Activated CD8-positive, alpha-beta T cell treated with anti-CD3 and anti-CD28 coated beads for 36 hours (primary cell): ENCODE results near the gene ADD1. TPM values are rescaled to one million over a fixed set of nuclear protein-coding genes. Genes with fewer than 3 reads are reported as not detected.

Experiments
- ATAC-seq: fragments of 200-7000 bp; cut with Tn5 transposase; one replicate; pipeline ENCODE4 v1.10.0; 2021; ENCODE audit warnings: mild to moderate bottlenecking, moderate library complexity
- CTCF ChIA-PET: fragments of 350-600 bp; sonication (Branson Sonifier 250); formaldehyde crosslinking; loops from one replicate; lab custom pipeline; 2021; ENCODE audit warnings: antibody characterized with exemption; lab: Charles Lee
- POLR2A ChIA-PET: fragments of 350-600 bp; sonication (Branson Sonifier 250); formaldehyde crosslinking; loops from one replicate; lab custom pipeline; 2021; ENCODE audit warnings: antibody characterized with exemption; lab: Charles Lee
- DNase-seq: peaks from one replicate; pipeline ENCODE4 v3.0.0-alpha.2; 2020
- H3K27ac Mint-ChIP-seq: one replicate; pipeline ENCODE4 v1.8.0; 2021; ENCODE audit warnings: mild to moderate bottlenecking, mixed read lengths
- H3K27me3 Mint-ChIP-seq: one replicate; pipeline ENCODE4 v1.8.0; 2021; ENCODE audit warnings: mixed read lengths
- H3K36me3 Mint-ChIP-seq: one replicate; pipeline ENCODE4 v1.8.0; 2021; ENCODE audit warnings: low read depth, mixed read lengths
- H3K4me1 Mint-ChIP-seq: one replicate; pipeline ENCODE4 v1.8.0; 2021; ENCODE audit warnings: low read depth, mixed read lengths
- H3K4me3 Mint-ChIP-seq: one replicate; pipeline ENCODE4 v1.8.0; 2021; ENCODE audit warnings: mild to moderate bottlenecking, moderate library complexity, mixed read lengths
- H3K9me3 Mint-ChIP-seq: one replicate; pipeline ENCODE4 v1.8.0; 2021; ENCODE audit warnings: mixed read lengths
- intact Hi-C: fragments of 100-400 bp; cut with micrococcal nuclease; formaldehyde crosslinking; loops from one replicate; pipeline ENCODE4 v1.10.0; 2022
- total RNA-seq, 2 experiments: library from RNA; stranded (reverse); gene quantifications; one replicate each; pipeline ENCODE4 v1.2.3, GENCODE V29; 2021
- TF ChIP-seq, protein P1 (sequence below): fragments of 200-600 bp; IDR thresholded peaks from one replicate; pipeline ENCODE4 v1.8.0; 2022; ENCODE audit warnings: antibody characterized with exemption, mild to moderate bottlenecking

The ADD1 gene
- total RNA-seq, 2 experiments from 2014 or later: 149 to 154 TPM

DNA sequence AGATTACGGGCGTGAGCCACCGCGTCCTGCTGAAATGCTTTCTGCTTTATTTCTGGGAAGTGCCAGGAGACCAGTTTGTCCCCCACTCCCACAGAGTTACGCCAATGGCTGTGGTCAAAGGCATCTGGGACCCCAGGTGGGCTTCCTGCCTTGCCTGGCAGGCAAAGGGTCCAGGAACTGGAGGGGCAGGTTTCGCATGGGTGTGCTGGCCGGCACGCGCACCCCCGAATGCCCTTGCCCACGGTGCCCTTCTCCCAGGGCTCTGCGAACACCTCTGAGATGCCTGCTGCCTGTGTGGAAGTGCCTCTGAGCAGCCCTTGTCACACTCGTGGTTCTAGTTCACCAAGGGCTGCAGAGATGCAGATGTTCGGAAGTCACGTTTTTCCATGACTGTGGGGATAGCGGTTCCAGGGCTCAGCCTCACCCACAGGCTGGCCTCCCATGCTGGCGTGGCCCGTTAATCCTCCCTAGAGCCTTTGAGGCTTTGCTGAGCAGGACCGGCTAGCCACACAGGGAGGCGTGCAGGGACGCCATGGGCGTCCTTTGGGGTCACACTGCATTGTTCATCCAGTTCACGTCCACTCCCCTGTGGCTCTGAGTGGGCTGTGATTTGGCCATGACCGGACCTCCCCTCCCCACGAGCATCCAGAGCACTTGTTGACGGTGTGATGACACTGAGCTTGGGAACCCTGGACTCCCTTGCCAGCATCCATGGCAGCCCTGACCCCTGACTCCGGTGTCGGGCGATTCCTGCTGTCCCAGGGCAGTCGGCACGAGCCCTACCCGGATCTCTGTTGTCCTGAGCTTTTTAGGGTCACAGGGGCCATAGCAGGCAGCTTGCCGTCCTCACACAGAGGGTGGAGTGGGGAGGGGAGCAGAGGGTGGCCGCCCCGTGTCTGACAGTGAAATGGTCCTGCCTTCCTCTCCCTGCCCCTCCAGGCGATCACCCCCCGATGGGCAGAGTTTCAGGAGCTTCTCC is 12.7 kb upstream of the ADD1 start:
- Mint-ChIP-seq H3K4me3 (no peak overlapping the region), H3K27ac (no peak overlapping the region), H3K36me3 (peaks cover 25% of the 10 kb centered on the region), H3K27me3 (no peaks in the 10 kb centered on the region), H3K9me3 (no peaks in the 10 kb centered on the region), H3K4me1 (peaks cover 17% of the 10 kb centered on the region)
- intact Hi-C loops: no loop called here
- CTCF ChIA-PET: no interaction called here
- DNase-seq (no peak), ATAC-seq (no peak)
- TF ChIP-seq, protein P1, sequence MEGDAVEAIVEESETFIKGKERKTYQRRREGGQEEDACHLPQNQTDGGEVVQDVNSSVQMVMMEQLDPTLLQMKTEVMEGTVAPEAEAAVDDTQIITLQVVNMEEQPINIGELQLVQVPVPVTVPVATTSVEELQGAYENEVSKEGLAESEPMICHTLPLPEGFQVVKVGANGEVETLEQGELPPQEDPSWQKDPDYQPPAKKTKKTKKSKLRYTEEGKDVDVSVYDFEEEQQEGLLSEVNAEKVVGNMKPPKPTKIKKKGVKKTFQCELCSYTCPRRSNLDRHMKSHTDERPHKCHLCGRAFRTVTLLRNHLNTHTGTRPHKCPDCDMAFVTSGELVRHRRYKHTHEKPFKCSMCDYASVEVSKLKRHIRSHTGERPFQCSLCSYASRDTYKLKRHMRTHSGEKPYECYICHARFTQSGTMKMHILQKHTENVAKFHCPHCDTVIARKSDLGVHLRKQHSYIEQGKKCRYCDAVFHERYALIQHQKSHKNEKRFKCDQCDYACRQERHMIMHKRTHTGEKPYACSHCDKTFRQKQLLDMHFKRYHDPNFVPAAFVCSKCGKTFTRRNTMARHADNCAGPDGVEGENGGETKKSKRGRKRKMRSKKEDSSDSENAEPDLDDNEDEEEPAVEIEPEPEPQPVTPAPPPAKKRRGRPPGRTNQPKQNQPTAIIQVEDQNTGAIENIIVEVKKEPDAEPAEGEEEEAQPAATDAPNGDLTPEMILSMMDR: no peak
- POLR2A ChIA-PET: interaction anchor here (1.3 to 2.5 kb wide), 2 partner anchors 18 to 31 kb away, joined by 3 to 11 read pairs; no protein-coding TSS in a partner anchor

DNA sequence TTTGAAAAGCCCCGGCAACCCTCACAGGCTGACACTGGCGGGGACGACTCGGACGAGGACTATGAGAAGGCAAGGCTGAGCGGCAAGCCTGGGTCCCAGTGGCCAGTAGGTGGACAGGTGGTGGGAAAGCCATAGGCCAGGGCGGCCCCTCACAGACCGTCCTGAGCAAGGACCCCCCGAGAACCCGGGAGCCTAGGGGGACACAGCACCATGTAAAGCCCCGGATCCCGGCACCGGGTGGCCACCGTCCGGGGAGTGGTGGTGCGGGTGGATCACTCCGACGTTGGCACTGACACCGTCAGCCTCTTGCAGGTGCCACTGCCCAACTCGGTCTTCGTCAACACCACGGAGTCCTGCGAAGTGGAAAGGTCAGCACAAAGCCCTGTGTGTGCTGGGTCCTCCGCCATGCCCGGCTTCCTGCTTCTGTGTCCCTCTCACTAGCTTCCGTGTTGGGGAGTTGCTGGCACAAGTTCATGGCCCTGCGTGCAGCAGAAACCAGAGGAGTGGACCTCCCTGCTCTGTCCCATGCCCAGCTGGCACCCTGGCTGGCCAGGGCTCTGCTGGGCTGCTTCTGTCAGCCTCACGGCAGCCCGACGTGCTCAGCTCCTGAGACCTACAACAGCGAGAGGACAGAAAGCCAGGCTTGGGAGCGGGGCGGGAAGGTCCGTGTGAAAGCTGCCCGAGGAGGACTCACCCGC is 11.9 kb upstream of the ADD1 start:
- POLR2A ChIA-PET: interaction anchor here (0.8 to 2.5 kb wide), 2 partner anchors 19 to 22 kb away, joined by 3 to 11 read pairs; no protein-coding TSS in a partner anchor
- Mint-ChIP-seq H3K36me3 (peaks cover 23% of the 10 kb centered on the region), H3K4me3 (no peak overlapping the region), H3K9me3 (no peaks in the 10 kb centered on the region), H3K27me3 (no peaks in the 10 kb centered on the region), H3K4me1 (peaks cover 21% of the 10 kb centered on the region), H3K27ac (no peak overlapping the region)
- ATAC-seq: no peak
- DNase-seq: no peak
- CTCF ChIA-PET: no interaction called here
- intact Hi-C loops: no loop called here
- TF ChIP-seq, protein P1: no peak

DNA sequence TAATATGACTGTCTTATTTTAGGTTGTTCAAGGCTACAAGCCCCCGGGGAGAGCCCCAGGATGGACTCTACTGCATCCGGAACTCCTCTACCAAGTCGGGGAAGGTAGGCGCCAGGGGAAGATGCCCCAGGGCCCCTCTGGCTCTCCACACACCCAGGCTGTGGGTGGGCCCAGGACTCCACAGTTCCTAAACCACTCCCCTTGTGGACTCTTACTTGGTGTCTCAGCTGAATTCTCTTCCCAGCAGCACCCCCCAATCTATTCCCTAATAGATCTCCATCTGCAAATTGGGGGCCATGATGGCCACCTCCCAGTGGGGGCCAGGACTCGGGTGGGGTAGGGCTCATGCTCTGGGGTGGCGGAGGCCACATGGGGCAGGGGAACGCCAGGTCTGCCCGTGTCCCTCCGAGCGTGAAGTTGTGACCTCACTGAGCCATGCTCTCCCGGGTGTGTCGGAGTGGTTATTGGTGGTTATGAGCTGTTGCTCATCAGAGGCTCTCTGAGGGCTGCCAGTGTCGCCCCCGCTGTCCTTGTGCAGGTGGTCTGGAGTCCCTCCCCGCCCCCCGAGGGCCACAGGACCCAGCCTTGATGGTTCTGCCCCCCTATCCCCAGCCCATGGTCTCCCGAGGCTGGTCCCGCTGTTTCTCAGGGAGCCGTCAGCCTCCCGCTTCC is 11.2 kb upstream of the ADD1 start:
- CTCF ChIA-PET: no interaction called here
- no peak overlapping the region for H3K27ac Mint-ChIP-seq
- H3K27me3 Mint-ChIP-seq: no peaks in the 10 kb centered on the region
- H3K36me3 Mint-ChIP-seq: peaks cover 23% of the 10 kb centered on the region
- H3K4me3 Mint-ChIP-seq: no peak overlapping the region
- intact Hi-C loops: no loop called here
- POLR2A ChIA-PET: interaction anchor here (0.8 to 2.5 kb wide), 2 partner anchors 20 to 22 kb away, joined by 3 to 11 read pairs; no protein-coding TSS in a partner anchor
- H3K4me1 Mint-ChIP-seq: peaks cover 27% of the 10 kb centered on the region
- no peaks in the 10 kb centered on the region for H3K9me3 Mint-ChIP-seq
- ATAC-seq (no peak), DNase-seq (no peak)
- TF ChIP-seq, protein P1: no peak

DNA sequence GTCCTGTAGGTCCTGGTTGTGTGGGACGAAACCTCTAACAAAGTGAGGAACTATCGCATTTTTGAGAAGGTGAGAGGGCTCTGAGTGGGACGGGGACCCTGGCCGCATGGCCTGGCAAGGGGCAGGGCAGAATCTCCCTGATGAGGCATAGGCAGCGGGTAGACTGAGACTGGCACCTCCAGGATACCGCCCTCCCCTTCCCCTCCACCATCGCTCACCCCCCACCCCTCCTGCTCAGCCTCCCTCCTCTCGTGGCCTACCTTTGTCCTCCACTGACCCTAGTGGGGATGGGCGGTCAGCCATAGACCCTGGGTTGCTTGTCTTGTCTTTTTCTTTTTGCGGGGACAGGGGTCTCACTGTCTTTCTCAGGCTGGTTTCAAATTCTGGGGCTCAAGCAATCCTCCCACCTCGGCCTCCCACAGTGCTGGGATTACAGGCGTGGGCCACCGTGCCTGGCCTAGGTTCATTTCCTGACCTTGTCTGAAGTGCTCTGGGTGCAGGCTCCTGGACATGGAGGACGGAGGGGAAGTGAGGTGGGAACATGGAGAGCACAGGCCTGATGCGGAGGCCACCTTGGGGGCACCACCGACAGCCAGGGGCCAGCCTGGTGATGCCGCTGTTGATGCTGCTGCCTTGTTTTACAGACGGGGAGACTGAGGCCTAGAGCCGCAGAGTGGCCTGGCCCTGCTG is 10.5 kb upstream of the ADD1 start:
- Mint-ChIP-seq H3K4me1 (peaks cover 34% of the 10 kb centered on the region), H3K27me3 (no peaks in the 10 kb centered on the region), H3K36me3 (peaks cover 23% of the 10 kb centered on the region), H3K9me3 (no peaks in the 10 kb centered on the region), H3K4me3 (no peak overlapping the region), H3K27ac (no peak overlapping the region)
- intact Hi-C loops: no loop called here
- TF ChIP-seq, protein P1: no peak
- CTCF ChIA-PET: no interaction called here
- ATAC-seq (no peak), DNase-seq (no peak)
- POLR2A ChIA-PET: interaction anchor here (2.5 kb wide), 1 partner anchor 20 kb away, joined by 11 read pairs; no protein-coding TSS in a partner anchor
